ENCODE data around the gene HHAT.
"Not testable (repeated sequence)": the region's sequence is repeated elsewhere in the genome, so short reads cannot be mapped to it uniquely, and the experiment has no call there.

The HHAT gene

GRCh38 chr1:210344706-210345105, 16.0 kb downstream of the HHAT start:
- CTCF ChIA-PET: interaction anchor here (1.3 to 2.4 kb wide), 2 partner anchors 30 to 34 kb away, joined by 5 to 8 read pairs; no protein-coding TSS in a partner anchor
- no peak for TF ChIP-seq CTCF (IDR thresholded peaks at IDR 0.05; ENCODE audit: control extremely low read depth, extremely low read depth, low read depth, missing control alignments)
- no peak for DNase-seq (ENCODE audit: extremely low spot score)
- POLR2A ChIA-PET: no interaction called here

DNA sequence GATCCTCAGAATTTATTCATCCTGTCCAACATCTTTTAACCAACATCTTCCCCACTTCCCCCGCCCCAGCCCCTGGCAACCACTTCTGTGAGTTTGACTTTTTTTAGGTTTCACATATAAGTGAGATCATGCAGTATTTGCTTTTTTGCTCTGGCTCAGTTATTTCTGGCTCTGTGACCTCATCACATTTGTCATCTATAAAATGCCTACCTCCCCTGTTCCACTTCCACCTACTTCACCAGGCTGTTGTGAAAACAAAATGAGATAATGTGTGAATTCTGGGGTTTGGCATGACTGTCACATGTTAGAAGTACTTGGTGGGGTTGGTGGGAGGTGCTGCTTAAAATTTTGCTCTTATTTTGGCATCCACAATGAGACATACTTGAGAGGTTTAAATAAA, 18.4 kb downstream of the HHAT start:
- TF ChIP-seq CTCF (IDR thresholded peaks at IDR 0.05; ENCODE audit: control extremely low read depth, extremely low read depth, low read depth, missing control alignments): no peak
- POLR2A ChIA-PET: no interaction called here
- no peak for DNase-seq (ENCODE audit: extremely low spot score)

GRCh38 chr1:210351496-210351895, 22.8 kb downstream of the HHAT start:
- ChIA-PET POLR2A (no interaction called here), CTCF (interaction anchor here (1.3 to 2.4 kb wide), 3 partner anchors 9 to 10 kb away, joined by 3 to 8 read pairs (median 4); no protein-coding TSS in a partner anchor)
- DNase-seq (ENCODE audit: extremely low spot score): no peak
- TF ChIP-seq CTCF (IDR thresholded peaks at IDR 0.05; ENCODE audit: control extremely low read depth, extremely low read depth, low read depth, missing control alignments): no peak

More for the DNA sequence above, 18.4 kb downstream of the HHAT start:
- CTCF ChIA-PET: no interaction called here

DNA sequence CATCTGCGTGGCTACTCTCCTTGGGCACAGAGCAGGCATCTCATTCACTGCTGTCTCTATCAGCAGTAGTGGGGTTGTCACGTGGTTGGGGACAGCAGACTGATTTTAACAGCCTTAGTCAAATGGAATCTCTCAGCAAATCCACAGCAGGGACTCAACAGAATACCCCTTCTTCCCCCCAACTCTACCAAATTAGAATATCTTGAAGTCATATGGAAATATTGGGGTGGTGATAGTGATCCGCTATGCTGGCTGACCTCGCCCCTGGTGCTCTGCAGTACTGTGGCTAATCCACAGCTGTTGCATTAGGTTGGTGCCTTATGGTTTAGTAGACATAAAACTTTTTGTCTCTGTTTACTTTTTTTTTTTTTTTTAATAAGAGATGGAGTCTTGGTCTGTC, 23.9 kb downstream of the HHAT start:
- DNase-seq (ENCODE audit: extremely low spot score): no peak
- POLR2A ChIA-PET: no interaction called here
- CTCF ChIA-PET: no interaction called here
- no peak for TF ChIP-seq CTCF (IDR thresholded peaks at IDR 0.05; ENCODE audit: control extremely low read depth, extremely low read depth, low read depth, missing control alignments)

- CTCF ChIA-PET: interaction anchor here (1.0 to 1.3 kb wide), 3 partner anchors 18 to 52 kb away, joined by 3 to 4 read pairs (median 3); no protein-coding TSS in a partner anchor
- DNase-seq (ENCODE audit: extremely low spot score); POLR2A ChIA-PET: not testable (repeated sequence)
Observed at GRCh38 chr1:210354305-210354704, 25.6 kb downstream of the HHAT start.

DNA sequence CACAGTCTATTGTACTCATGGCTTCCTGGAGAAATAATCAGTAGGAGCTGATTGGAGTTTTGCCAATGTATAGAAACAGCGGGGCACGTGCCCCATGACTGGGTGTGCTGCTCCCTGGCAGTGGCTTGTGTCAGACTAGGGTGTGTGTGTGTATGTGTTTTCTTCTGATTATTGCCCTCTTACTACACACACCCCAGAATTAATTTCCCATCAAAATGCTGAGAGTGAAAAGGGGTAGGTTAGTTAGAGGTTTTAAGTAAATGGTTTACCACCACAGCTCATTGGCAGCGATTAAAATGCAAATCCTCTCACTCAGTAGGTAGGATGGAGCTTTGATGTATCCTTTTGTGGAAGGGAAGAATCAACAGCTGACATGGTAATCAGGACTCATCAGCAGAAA, 29.9 kb downstream of the HHAT start:
- POLR2A ChIA-PET: no interaction called here
- DNase-seq (ENCODE audit: extremely low spot score): no peak

GRCh38 chr1:210359255-210359654, 30.6 kb downstream of the HHAT start:
- CTCF ChIA-PET: interaction anchor here (0.8 to 2.6 kb wide), 10 partner anchors 8 to 44 kb away, joined by 3 to 7 read pairs (median 4); no protein-coding TSS in a partner anchor
- TF ChIP-seq CTCF (IDR thresholded peaks at IDR 0.05; ENCODE audit: control extremely low read depth, extremely low read depth, low read depth, missing control alignments): no peak

More for the DNA sequence above, 29.9 kb downstream of the HHAT start:
- CTCF ChIA-PET: interaction anchor here (1.0 to 2.4 kb wide), 6 partner anchors 12 to 42 kb away, joined by 3 to 7 read pairs (median 5); no protein-coding TSS in a partner anchor
- TF ChIP-seq CTCF (IDR thresholded peaks at IDR 0.05; ENCODE audit: control extremely low read depth, extremely low read depth, low read depth, missing control alignments): no peak

More at GRCh38 chr1:210359255-210359654, 30.6 kb downstream of the HHAT start:
- POLR2A ChIA-PET: no interaction called here
- no peak for DNase-seq (ENCODE audit: extremely low spot score)

Data from GM10248 (cell line).